Stimulated activated CD8-positive, alpha-beta memory T cell treated with anti-CD3 and anti-CD28 coated beads, Interleukin-7, amount 100 ng/mL, for 4 hours (primary cell): Measurements from ENCODE around the gene AK9.
"Not testable (repeated sequence)": the region's sequence is repeated elsewhere in the genome, so short reads cannot be mapped to it uniquely, and the experiment has no call there.

Source experiments
- DNase-seq, 2 donors: peaks; one replicate each; pipeline ENCODE4 v3.0.0-alpha.2; 2020; ENCODE audit warnings: low read depth in 2 of 2

Gene AK9

GRCh38 chr6:109482905-109483734 is 207.9 kb downstream of the AK9 start, which contains the start of gene ZBTB24:
TSS of gene ZBTB24 (minus strand) at chr6:109483219. CDS start at chr6:109482026, 1,193 bp downstream.
- DNase-seq: peak; percentile 74 to 88

GRCh38 chr6:109480993-109481480 is 210.0 kb downstream of the AK9 start:
- no peak for DNase-seq

GRCh38 chr6:109478841-109479624 is 212.0 kb downstream of the AK9 start:
- DNase-seq: no peak

GRCh38 chr6:109478222-109478805 is 212.7 kb downstream of the AK9 start:
- DNase-seq: no peak

- no peak for DNase-seq
Measured at GRCh38 chr6:109477725-109478124, 213.3 kb downstream of the AK9 start.

- no peak for DNase-seq
Measured at GRCh38 chr6:109477184-109477583, 213.8 kb downstream of the AK9 start.

GRCh38 chr6:109475625-109476024 is 215.4 kb downstream of the AK9 start:
- DNase-seq: no peak

- no peak for DNase-seq
Measured at GRCh38 chr6:109474995-109475394, 216.0 kb downstream of the AK9 start.

- DNase-seq: no peak
Measured at GRCh38 chr6:109473120-109473519, 217.9 kb downstream of the AK9 start.

- DNase-seq: no peak
Measured at GRCh38 chr6:109472132-109472995, 218.6 kb downstream of the AK9 start.

- no peak for DNase-seq
Measured at GRCh38 chr6:109471105-109471810, 219.7 kb downstream of the AK9 start.

- no peak for DNase-seq
Measured at GRCh38 chr6:109469591-109470189, 221.3 kb downstream of the AK9 start.

GRCh38 chr6:109467696-109468095 is 223.3 kb downstream of the AK9 start:
- no peak for DNase-seq

- no peak for DNase-seq
Measured at GRCh38 chr6:109466212-109466923, 224.6 kb downstream of the AK9 start.

GRCh38 chr6:109465772-109466171 is 225.2 kb downstream of the AK9 start:
- no peak for DNase-seq

- DNase-seq: no peak
Measured at GRCh38 chr6:109461733-109462526, 229.1 kb downstream of the AK9 start.

GRCh38 chr6:109461205-109461604 is 229.8 kb downstream of the AK9 start:
- not testable (repeated sequence) for DNase-seq

- DNase-seq: no peak
Measured at GRCh38 chr6:109460161-109460829, 230.7 kb downstream of the AK9 start.
